C4-2B (cell line): Measurements from ENCODE around the gene NKTR.

Experiments used
- H3K27ac ChIP-seq: fragments of 450-650 bp; 2 replicates; pipeline ENCODE4 v1.5.1; 2017
- ZFX ChIP-seq: fragments of 450-650 bp; IDR thresholded peaks from 2 replicates; pipeline ENCODE4 v1.6.1; 2017
- TF ChIP-seq, protein P1 (sequence below): fragments of 450-650 bp; conservative IDR thresholded peaks from 2 replicates; pipeline ENCODE4 v1.5.1; 2017; ENCODE audit warnings: mild to moderate bottlenecking

The NKTR gene

DNA sequence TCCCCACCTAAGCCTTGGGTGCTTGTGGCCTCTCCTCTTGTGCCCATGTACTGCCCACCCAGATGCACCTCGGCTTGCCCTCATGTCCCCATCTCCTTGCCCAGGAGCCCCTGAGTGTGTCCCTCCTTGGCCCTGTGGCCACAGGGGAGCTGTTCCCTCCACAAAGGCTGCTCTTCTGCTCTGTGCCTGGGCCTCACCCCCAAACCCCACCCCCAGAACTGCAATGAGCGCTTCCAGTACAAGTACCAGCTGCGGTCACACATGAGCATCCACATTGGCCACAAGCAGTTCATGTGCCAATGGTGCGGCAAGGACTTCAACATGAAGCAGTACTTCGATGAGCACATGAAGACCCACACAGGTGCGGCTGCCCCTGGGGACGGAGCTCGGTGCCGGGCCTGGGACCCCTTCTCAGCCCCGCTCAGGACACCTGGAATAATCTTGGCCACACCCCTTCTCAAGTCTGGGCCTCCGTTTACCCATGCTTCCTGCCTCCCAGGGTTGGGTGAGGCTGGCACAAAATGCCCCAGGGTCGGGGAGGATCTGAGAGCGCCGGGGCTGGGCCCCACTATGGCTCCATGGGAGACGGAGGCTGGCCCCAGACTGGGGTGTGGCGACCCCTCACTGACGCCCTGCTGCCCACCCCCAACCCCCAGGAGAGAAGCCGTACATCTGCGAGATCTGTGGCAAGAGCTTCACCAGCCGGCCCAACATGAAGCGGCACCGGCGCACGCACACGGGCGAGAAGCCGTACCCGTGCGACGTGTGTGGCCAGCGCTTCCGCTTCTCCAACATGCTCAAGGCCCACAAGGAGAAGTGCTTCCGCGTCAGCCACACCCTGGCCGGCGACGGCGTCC lies 63.3 kb downstream of the NKTR start:
- no peak for TF ChIP-seq ZFX
- TF ChIP-seq, protein P1, sequence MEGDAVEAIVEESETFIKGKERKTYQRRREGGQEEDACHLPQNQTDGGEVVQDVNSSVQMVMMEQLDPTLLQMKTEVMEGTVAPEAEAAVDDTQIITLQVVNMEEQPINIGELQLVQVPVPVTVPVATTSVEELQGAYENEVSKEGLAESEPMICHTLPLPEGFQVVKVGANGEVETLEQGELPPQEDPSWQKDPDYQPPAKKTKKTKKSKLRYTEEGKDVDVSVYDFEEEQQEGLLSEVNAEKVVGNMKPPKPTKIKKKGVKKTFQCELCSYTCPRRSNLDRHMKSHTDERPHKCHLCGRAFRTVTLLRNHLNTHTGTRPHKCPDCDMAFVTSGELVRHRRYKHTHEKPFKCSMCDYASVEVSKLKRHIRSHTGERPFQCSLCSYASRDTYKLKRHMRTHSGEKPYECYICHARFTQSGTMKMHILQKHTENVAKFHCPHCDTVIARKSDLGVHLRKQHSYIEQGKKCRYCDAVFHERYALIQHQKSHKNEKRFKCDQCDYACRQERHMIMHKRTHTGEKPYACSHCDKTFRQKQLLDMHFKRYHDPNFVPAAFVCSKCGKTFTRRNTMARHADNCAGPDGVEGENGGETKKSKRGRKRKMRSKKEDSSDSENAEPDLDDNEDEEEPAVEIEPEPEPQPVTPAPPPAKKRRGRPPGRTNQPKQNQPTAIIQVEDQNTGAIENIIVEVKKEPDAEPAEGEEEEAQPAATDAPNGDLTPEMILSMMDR = no peak
- no peak overlapping the region for H3K27ac ChIP-seq

DNA sequence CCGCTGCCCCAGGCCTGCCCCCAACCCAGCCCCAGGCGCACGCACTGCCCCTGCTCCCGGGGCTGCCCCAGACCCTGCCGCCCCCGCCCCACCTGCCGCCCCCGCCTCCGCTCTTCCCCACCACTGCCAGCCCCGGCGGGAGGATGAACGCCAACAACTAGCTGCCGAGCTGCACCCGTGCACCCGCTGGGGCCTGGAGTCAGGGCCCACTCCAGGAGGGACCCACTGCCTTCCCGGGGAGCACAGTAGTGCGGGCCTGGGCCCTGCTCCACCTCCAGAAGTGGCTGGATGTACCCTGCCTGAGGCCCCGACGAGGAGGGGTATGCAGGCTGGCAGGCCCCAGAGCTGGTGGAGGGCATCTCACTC lies 63.9 kb downstream of the NKTR start:
- no peak overlapping the region for H3K27ac ChIP-seq
- TF ChIP-seq ZFX = no peak
- TF ChIP-seq, protein P1 = no peak

DNA sequence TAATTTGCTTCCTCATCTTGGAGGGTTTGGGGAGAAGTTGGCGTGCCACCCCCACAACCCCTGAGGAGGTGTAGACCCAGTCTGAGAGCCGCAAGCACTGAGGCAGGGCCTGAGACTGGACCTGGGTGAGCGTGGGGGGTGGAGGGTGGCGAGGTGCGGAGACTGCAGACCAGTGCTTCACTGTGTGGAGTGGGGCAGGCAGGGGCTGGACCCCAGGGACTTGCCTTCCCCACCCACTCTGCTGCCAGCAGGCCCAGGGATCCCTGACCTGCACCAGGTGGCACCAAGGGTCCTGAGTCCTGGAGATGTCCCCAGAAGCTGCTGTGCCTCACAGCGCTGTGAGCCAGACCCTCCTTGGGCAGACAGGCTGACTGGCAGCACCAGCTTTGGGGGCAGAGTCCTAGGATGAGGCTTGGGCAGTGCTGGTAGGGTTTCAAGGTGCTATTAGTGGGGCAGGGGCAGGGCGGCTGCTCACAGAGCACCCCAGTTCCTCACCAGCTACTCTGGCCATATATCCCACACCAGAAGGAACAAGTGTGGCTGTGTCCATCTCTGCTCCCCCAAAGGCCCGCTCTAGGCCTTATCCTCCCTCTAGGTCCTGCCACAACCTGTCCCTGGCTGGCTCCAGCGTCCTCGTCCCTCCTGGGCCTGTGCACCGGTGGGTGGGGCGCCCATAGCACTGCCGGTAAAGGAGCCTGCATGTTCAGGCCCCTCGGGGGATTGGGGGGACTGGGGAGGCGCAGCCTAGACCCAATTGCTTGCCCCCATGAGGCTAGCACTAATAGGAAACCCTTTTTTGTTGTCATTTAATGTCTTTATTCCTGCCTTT lies 64.8 kb downstream of the NKTR start:
- TF ChIP-seq ZFX = no peak
- TF ChIP-seq, protein P1 = no peak
- H3K27ac ChIP-seq = no peak overlapping the region

DNA sequence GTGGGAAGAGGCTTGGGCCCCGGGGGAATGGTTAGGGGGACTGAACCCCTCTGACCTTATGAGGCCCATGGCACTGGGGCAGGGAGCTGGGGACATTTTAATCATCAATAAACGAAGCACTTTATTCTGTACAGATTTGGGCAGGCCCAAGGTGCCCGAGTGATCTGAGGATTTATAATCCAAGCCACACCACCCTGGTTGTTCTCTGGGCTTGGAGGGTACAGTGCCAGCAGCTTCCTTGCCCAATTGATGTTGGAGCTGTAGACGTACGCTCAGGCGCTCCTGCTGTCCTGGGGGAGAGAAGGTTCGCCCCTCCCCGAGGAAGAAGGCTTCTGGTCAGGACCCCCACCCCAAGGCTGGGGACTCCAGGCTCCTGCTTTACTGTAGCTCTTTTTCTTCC lies 65.5 kb downstream of the NKTR start:
- TF ChIP-seq, protein P1 = no peak
- no peak for TF ChIP-seq ZFX
- H3K27ac ChIP-seq = no peak overlapping the region

DNA sequence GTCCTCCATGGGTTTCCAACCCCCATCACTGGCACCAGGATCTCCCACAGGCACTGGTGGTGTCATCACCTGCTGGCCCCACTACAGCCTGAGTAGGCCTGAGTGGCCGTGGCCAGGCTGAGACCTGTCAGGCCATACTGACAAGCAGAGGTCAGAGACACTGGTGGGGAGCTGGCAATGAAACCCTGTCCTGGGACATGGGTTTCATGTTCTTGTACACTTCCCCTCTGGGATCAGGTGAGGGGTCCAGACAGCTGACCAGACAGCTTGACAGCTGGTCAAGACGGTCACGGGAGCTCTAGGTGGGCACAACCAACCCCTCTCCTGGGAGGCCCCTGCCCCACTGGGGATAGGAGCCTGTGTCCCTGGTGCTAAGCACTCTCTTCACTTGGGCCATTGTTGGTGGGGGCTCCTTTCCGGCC lies 66.1 kb downstream of the NKTR start:
- no peak overlapping the region for H3K27ac ChIP-seq

DNA sequence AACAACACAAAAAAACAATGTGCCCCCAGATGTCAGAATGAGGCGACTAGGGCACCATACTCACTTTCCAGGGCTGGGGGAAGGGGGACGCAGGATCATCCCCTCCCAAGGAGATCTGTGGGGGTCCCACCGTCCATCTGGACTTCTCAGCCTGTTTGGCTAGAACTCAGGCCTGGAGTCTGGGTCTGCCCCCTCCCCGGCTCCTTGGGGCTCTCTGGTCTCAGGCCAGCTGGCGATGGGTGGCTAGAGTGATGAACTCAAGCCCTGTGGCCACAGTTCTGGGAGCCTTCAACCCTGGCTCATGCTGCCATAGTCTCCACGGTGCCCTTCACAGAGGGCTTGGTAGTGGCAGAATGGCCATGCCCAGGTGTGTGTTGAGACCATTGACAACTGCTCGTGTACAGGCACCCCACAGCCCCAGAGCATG lies 66.6 kb downstream of the NKTR start:
- TF ChIP-seq, protein P1 = no peak
- TF ChIP-seq ZFX = no peak
- no peak overlapping the region for H3K27ac ChIP-seq

More for the DNA sequence above, 66.1 kb downstream of the NKTR start:
- TF ChIP-seq, protein P1 = no peak
- TF ChIP-seq ZFX = no peak
